Ovary (tissue), 3 donors: ENCODE data around the gene DMGDH.

Source experiments
- POLR2A ChIP-seq: fragments of 450-650 bp; IDR thresholded peaks from one replicate; pipeline ENCODE4 v1.6.1; 2017; ENCODE audit warnings: antibody characterized with exemption, mild to moderate bottlenecking, moderate library complexity
- TF ChIP-seq, protein P1 (sequence below), 3 donors: fragments of 450-650 bp in 2 of 3; fragments of 200-600 bp in 1 of 3; IDR thresholded peaks; one replicate each; pipeline versions ENCODE4 v1.5.1 to v1.8.0; 2016 to 2022; ENCODE audit warnings: antibody characterized with exemption in 3 of 3, mild to moderate bottlenecking in 1 of 3
- donor health status: DM: no; HTN: no; CAD: no.

DNA sequence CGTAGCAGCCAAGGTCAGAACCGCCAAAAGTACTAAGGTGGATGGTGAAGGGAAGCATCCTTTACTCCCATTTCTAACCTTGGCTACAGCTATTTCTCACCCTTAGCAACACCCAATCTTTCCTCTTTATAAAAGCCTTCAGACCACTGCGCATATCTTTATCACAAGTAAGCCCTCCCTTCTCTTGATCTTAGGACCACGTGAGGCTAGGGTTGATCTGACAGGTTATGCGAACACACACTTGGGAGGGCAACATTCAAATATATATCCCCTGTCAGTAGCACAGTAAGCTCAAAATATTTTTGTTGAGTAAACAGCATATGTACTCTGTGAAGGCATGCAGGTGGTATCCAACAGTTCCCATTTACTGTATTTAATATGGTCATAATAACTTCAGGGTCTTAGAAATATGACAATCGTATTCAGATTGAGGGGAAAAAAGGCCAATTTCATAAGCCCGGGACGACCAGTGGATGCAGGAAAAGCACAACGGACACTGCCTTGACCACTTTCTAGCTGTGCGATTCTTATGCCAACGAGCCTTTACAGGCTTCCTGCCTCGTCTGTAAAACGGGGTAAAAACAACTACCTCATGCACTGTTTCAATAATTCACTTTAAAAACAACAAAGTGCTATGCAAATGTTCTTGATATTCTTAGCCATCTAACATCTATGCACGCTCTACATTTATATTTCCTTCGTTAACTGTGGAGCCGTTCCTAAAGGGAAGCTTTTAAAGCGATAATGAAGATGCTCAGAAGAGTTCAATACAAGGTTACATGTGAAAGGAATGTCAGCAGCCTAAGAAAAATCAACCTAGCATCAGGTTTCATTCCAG lies 85.7 kb downstream of the DMGDH start:
- no peak for TF ChIP-seq POLR2A
- TF ChIP-seq, protein P1, sequence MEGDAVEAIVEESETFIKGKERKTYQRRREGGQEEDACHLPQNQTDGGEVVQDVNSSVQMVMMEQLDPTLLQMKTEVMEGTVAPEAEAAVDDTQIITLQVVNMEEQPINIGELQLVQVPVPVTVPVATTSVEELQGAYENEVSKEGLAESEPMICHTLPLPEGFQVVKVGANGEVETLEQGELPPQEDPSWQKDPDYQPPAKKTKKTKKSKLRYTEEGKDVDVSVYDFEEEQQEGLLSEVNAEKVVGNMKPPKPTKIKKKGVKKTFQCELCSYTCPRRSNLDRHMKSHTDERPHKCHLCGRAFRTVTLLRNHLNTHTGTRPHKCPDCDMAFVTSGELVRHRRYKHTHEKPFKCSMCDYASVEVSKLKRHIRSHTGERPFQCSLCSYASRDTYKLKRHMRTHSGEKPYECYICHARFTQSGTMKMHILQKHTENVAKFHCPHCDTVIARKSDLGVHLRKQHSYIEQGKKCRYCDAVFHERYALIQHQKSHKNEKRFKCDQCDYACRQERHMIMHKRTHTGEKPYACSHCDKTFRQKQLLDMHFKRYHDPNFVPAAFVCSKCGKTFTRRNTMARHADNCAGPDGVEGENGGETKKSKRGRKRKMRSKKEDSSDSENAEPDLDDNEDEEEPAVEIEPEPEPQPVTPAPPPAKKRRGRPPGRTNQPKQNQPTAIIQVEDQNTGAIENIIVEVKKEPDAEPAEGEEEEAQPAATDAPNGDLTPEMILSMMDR (IDR thresholded peaks at IDR 0.05) = no peak
